HG03521 (cell line): ENCODE measurements around the gene SMC1B.
"Not testable (repeated sequence)": the region's sequence is repeated elsewhere in the genome, so short reads cannot be mapped to it uniquely, and the experiment has no call there.

Experiments
- ATAC-seq: cut with Tn5 transposase; IDR thresholded peaks from one replicate; pipeline ENCODE4 v1.9.1; 2021; ENCODE audit warnings: mild to moderate bottlenecking, moderate library complexity; ENCODE audit not compliant: unreplicated experiment

Gene SMC1B

GRCh38 chr22:45305456-45306075, 107.8 kb downstream of the SMC1B start:
- ATAC-seq, result no peak

GRCh38 chr22:45304971-45305370, 108.4 kb downstream of the SMC1B start:
- no peak for ATAC-seq

- ATAC-seq, result no peak
These were observed 110.2 kb downstream of the SMC1B start for GRCh38 chr22:45303181-45303580.

GRCh38 chr22:45302751-45303150, 110.6 kb downstream of the SMC1B start:
- no peak for ATAC-seq

- no peak for ATAC-seq
These were observed 114.4 kb downstream of the SMC1B start for GRCh38 chr22:45298934-45299505.

GRCh38 chr22:45296628-45297297, 116.6 kb downstream of the SMC1B start:
- ATAC-seq, result no peak

- ATAC-seq, result no peak
These were observed 117.9 kb downstream of the SMC1B start for GRCh38 chr22:45295492-45295891.

DNA sequence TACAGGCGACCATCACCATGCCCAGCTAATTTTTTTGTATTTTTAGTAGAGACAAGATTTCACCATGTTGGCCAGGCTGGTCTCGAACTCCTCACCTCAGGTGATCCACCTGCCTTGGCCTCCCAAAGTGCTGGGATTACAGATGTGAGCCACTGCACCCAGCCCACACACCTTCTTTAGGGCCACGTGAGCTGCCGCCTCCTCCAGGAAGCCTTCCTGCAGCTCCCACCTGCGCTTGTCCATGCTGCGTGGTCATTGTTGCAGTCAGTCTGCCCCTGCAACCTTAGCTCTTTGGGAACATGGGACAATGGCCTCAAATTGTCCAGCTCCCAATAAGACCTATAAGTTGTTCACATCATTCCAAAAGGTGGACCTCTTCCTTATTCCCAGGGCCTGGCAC, 118.4 kb downstream of the SMC1B start:
- not testable (repeated sequence) for ATAC-seq
